ENCODE data around the gene LOX. TPM values are rescaled to one million over a fixed set of nuclear protein-coding genes. Genes with fewer than 3 reads are reported as not detected.

Gene LOX
- total and polyA plus RNA-seq, 9 of the 15 experiments (the other 6 are each of a cell fraction or from before 2014, with no cell fraction given): 0.06 to 0.09 TPM; not detected in 7

GRCh38 chr5:122112063-122112462 lies 34.0 kb upstream of the LOX start (continued):
- TF ChIP-seq ZNF589 (CRISPR knock-in tag; IDR thresholded peaks at IDR 0.05; ENCODE audit: low read depth) (no peak), SMAD2 (IDR thresholded peaks at IDR 0.05; ENCODE audit: low read depth, low read length) (no peak), GATA2 (CRISPR knock-in tag; IDR thresholded peaks at IDR 0.05) (no peak), EP300 (IDR thresholded peaks at IDR 0.05; ENCODE audit: low read length) (peak; percentile 20; the same call in 1 of the 2 replicates), ZNF551 (CRISPR knock-in tag; IDR thresholded peaks at IDR 0.05) (no peak), ARID2 (IDR thresholded peaks at IDR 0.05) (no peak), HOXB6 (CRISPR knock-in tag; IDR thresholded peaks at IDR 0.05; ENCODE audit: borderline replicate concordance) (no peak), ZNF280B (CRISPR knock-in tag; IDR thresholded peaks at IDR 0.05) (no peak), FIP1L1 (IDR thresholded peaks at IDR 0.05; ENCODE audit: low read depth, low read length, poor library complexity, severe bottlenecking) (no peak), FOXP4 (CRISPR knock-in tag; IDR thresholded peaks at IDR 0.05; ENCODE audit: borderline replicate concordance) (no peak), ZBTB9 (CRISPR knock-in tag; IDR thresholded peaks at IDR 0.05) (no peak), STAT5A (IDR thresholded peaks at IDR 0.05; ENCODE audit: borderline replicate concordance, low read length) (0 out of 2 replicates have a peak, but pooled peaks have one; percentile 5), ZBTB8A (IDR thresholded peaks at IDR 0.05; ENCODE audit: partially characterized antibody) (no peak), NCOA2 (IDR thresholded peaks at IDR 0.05; ENCODE audit: partially characterized antibody in 2 of 2) (no peak), HDAC6 (IDR thresholded peaks at IDR 0.05; ENCODE audit: low read depth, low read length) (no peak), NFE2L1 (tag; IDR thresholded peaks at IDR 0.05; ENCODE audit: borderline replicate concordance, low read depth) (no peak), PKNOX1 (IDR thresholded peaks at IDR 0.05) (peak; percentile 24; the same call in 1 of the 2 replicates), SIN3B (IDR thresholded peaks at IDR 0.05; ENCODE audit: low read depth) (no peak), MBD1 (CRISPR knock-in tag; IDR thresholded peaks at IDR 0.05) (no peak), ZNF263 (CRISPR knock-in tag; IDR thresholded peaks at IDR 0.05; ENCODE audit: borderline replicate concordance) (no peak), ZKSCAN3 (CRISPR knock-in tag; IDR thresholded peaks at IDR 0.05) (no peak)

Data from K562 (cell line).